HCT116 (cell line): ENCODE results near the gene SUFU. TPM values are rescaled to one million over a fixed set of nuclear protein-coding genes. Genes with fewer than 3 reads are reported as not detected.

ENCODE experiments used
- ATAC-seq: fragments of 200-7000 bp; cut with Tn5 transposase; 2 replicates; pipeline ENCODE4 v1.9.1; 2020; ENCODE audit warnings: mild to moderate bottlenecking, moderate library complexity
- BruUV-seq: library from RNA; stranded (reverse); fragments of 400-500 nt; replicated peaks from 2 replicates; lab custom pipeline; 2021; lab: Mats Ljungman, UMichigan
- CTCF ChIA-PET: fragments of 300-600 bp; sonication (Branson Sonifier 250); formaldehyde crosslinking; loops from one replicate; lab custom pipeline; 2021; ENCODE audit warnings: antibody characterized with exemption; lab: Charles Lee
- POLR2A ChIA-PET: fragments of 300-600, 350-600 bp; sonication (Branson Sonifier 250); formaldehyde crosslinking; loops from one replicate; lab custom pipeline; 2021; ENCODE audit warnings: antibody characterized with exemption; lab: Charles Lee
- RAD21 ChIA-PET, 2 experiments: fragments of 300-600 bp; sonication (Branson Sonifier 250); formaldehyde crosslinking; loops; one replicate each; lab custom pipeline; 2023; ENCODE audit warnings: low total read pairs in 2 of 2; ENCODE audit not compliant: uncharacterized antibody in 2 of 2, unreplicated experiment in 2 of 2, low non-redundant PET in 1 of 2; lab: Charles Lee
- DNase-seq: peaks from one replicate; pipeline ENCODE4 v3.0.0-alpha.2; 2010; ENCODE audit warnings: low read depth, low spot score
- H2AFZ ChIP-seq: fragments of 200-600 bp; shearing (Covaris generic), sonication (generic); 2 replicates; pipeline ENCODE4 v1.6.1; 2017; ENCODE audit warnings: low read depth, mixed run types, mixed read lengths, antibody characterized with exemption, low read length; ENCODE audit not compliant: poor library complexity, severe bottlenecking
- H3K27ac ChIP-seq: 2 replicates; pipeline ENCODE4 v1.5.1; 2012; ENCODE audit warnings: low read depth, low read length
- H3K27me3 ChIP-seq: fragments of 200-600 bp; sonication (generic); 2 replicates; pipeline ENCODE4 v1.6.1; 2016; ENCODE audit warnings: mixed run types, low read length, mixed read lengths; ENCODE audit not compliant: insufficient read depth
- H3K36me3 ChIP-seq, 2 experiments: fragments of 200-500 bp in 1 of 2; fragments of 200-600 bp in 1 of 2; sonication (Bioruptor generic) in 1 of 2; sonication (generic) in 1 of 2; 2 replicates each; pipeline versions ENCODE4 v1.5.1 to v1.6.1; 2014 to 2016; ENCODE audit warnings: low read length in 2 of 2, inconsistent platforms in 1 of 2, mixed read lengths in 1 of 2, mixed run types in 1 of 2; ENCODE audit not compliant: insufficient read depth in 2 of 2, control insufficient read depth in 1 of 2
- H3K4me1 ChIP-seq, 2 experiments: fragments of 200-600 bp in 1 of 2; sonication (generic) in 1 of 2; 2 replicates each; pipeline versions ENCODE4 v1.5.1 to v1.6.1; 2012 to 2017; ENCODE audit warnings: low read length in 2 of 2, inconsistent platforms in 1 of 2, mild to moderate bottlenecking in 1 of 2, mixed read lengths in 1 of 2, mixed run types in 1 of 2, moderate library complexity in 1 of 2; ENCODE audit not compliant: insufficient read depth in 2 of 2, control insufficient read depth in 1 of 2
- H3K4me2 ChIP-seq: fragments of 200-600 bp; sonication (generic); 2 replicates; pipeline ENCODE4 v1.6.1; 2017; ENCODE audit warnings: mixed run types, low read length, mixed read lengths
- H3K4me3 ChIP-seq, 2 experiments: fragments of 200-600 bp in 1 of 2; sonication (generic) in 1 of 2; replicated peaks in 1 of 2; 2 replicates each; pipeline ENCODE4 v1.5.1; 2011 to 2016; ENCODE audit warnings: low read length in 2 of 2, control low read depth in 1 of 2, low read depth in 1 of 2, mild to moderate bottlenecking in 1 of 2, mixed read lengths in 1 of 2, mixed run types in 1 of 2
- H3K79me2 ChIP-seq: fragments of 200-600 bp; sonication (generic); 2 replicates; pipeline ENCODE4 v1.6.1; 2017; ENCODE audit warnings: mild to moderate bottlenecking, mixed run types, low read length, moderate library complexity, mixed read lengths; ENCODE audit not compliant: insufficient read depth
- H3K9ac ChIP-seq: fragments of 200-600 bp; sonication (generic); 2 replicates; pipeline ENCODE4 v1.6.1; 2016; ENCODE audit warnings: low read length, mixed read lengths
- H3K9me2 ChIP-seq: fragments of 200-600 bp; sonication (generic), shearing (Covaris generic); 2 replicates; pipeline ENCODE4 v1.6.1; 2017; ENCODE audit warnings: mixed run types, mild to moderate bottlenecking, moderate library complexity; ENCODE audit not compliant: insufficient read depth
- H3K9me3 ChIP-seq, 2 experiments: fragments of 200-500 bp in 1 of 2; fragments of 200-600 bp in 1 of 2; sonication (Bioruptor generic) in 1 of 2; sonication (generic) in 1 of 2; 2 replicates each; pipeline ENCODE4 v1.6.1; 2014 to 2017; ENCODE audit warnings: low read length in 2 of 2, mixed read lengths in 2 of 2, inconsistent platforms in 1 of 2, low read depth in 1 of 2, mild to moderate bottlenecking in 1 of 2, mixed run types in 1 of 2, moderate library complexity in 1 of 2; ENCODE audit not compliant: control insufficient read depth in 1 of 2, insufficient read depth in 1 of 2
- H4K20me1 ChIP-seq: fragments of 200-600 bp; sonication (generic), shearing (Covaris generic); 2 replicates; pipeline ENCODE4 v1.6.1; 2017; ENCODE audit warnings: mixed run types, mild to moderate bottlenecking, moderate library complexity; ENCODE audit not compliant: insufficient read depth
- CBX3 ChIP-seq: IDR thresholded peaks from 2 replicates; pipeline ENCODE4 v1.6.1; 2012; ENCODE audit warnings: low read depth
- EZH2phosphoT487 ChIP-seq: fragments of 200-600 bp; IDR thresholded peaks from 2 replicates; pipeline ENCODE4 v1.6.1; 2018; ENCODE audit warnings: antibody characterized with exemption, borderline replicate concordance
- RAD21 ChIP-seq: IDR thresholded peaks from 2 replicates; pipeline ENCODE4 v1.6.1; 2012; ENCODE audit warnings: low read depth, mild to moderate bottlenecking
- REST ChIP-seq: IDR thresholded peaks from 2 replicates; pipeline ENCODE4 v1.6.1; 2012; ENCODE audit warnings: low read depth
- SIN3A ChIP-seq: IDR thresholded peaks from 2 replicates; pipeline ENCODE4 v1.6.1; 2012; ENCODE audit warnings: low read depth
- SP1 ChIP-seq: IDR thresholded peaks from 2 replicates; pipeline ENCODE4 v1.6.1; 2012; ENCODE audit warnings: low read depth
- YY1 ChIP-seq: IDR thresholded peaks from 2 replicates; pipeline ENCODE4 v1.6.1; 2011; ENCODE audit warnings: low read length, low read depth, moderate library complexity, mild to moderate bottlenecking; ENCODE audit not compliant: insufficient replicate concordance; ENCODE audit errors: extremely low read depth
- ZFX ChIP-seq: fragments of 450-650 bp; IDR thresholded peaks from 2 replicates; pipeline ENCODE4 v1.6.1; 2017
- ZNF274 ChIP-seq: fragments of 200-500 bp; sonication (Bioruptor generic); IDR thresholded peaks from 2 replicates; pipeline ENCODE4 v1.6.1; 2014; ENCODE audit warnings: mild to moderate bottlenecking, low read depth, low read length, inconsistent platforms
- intact Hi-C: fragments of 100-400 bp; cut with micrococcal nuclease; formaldehyde crosslinking; loops from 2 replicates; pipeline ENCODE4 v1.10.0; 2022
- total RNA-seq: library from RNA; stranded (reverse); gene quantifications from one replicate; pipeline ENCODE4 v1.2.1, GENCODE V29; 2021; ENCODE audit not compliant: unreplicated experiment
- TF ChIP-seq, protein P1 (sequence below): IDR thresholded peaks from 2 replicates; pipeline ENCODE4 v1.6.1; 2011; ENCODE audit warnings: mild to moderate bottlenecking, low read length, moderate library complexity; ENCODE audit not compliant: insufficient replicate concordance; ENCODE audit errors: extremely low read depth
- TF ChIP-seq, protein P2 (sequence below), 3 experiments: fragments of 200-600 bp in 1 of 3; sonication (generic) in 1 of 3; IDR thresholded peaks in 2 of 3; conservative IDR thresholded peaks in 1 of 3; 2 replicates each; pipeline ENCODE4 v1.5.1; 2012 to 2017; ENCODE audit warnings: low read depth in 2 of 3, low read length in 2 of 3, antibody characterized with exemption in 1 of 3, borderline replicate concordance in 1 of 3, control low read depth in 1 of 3, mild to moderate bottlenecking in 1 of 3, mixed read lengths in 1 of 3, mixed run types in 1 of 3, moderate library complexity in 1 of 3; ENCODE audit not compliant: insufficient read depth in 1 of 3

SUFU gene
- total RNA-seq, 1 experiment from 2014 or later, result 18.8 TPM

DNA sequence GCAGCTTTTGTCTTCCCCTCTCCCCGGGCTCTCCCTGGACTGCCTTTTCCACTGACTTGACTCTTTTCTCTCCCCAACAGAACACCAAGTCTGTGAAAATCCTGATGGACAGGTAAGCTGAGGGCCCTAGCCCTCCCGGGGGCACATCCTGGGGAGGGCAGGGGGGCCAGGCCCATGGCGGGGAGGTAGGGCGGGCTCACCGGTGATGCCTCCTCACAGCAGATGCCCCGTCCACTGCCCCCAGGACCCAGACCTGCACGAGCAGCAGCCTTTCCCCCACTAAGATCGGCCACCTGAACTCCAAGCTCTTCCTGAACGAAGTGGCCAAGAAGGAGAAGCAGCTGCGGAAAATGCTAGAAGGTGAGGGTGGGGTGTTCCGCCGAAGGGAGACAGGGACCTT lies 152.3 kb downstream of the SUFU start:
- RAD21 ChIA-PET, result no interaction called here
- no peak overlapping the region for H3K4me3 ChIP-seq
- peaks cover 33% of the 10 kb centered on the region for H3K79me2 ChIP-seq

More for the DNA sequence above, 152.3 kb downstream of the SUFU start:
- no peak overlapping the region for H2AFZ ChIP-seq
- no peaks in the 10 kb centered on the region for H3K9me2 ChIP-seq
- H3K9me3 ChIP-seq, result no peaks in the 10 kb centered on the region
- ChIA-PET CTCF (interaction anchor here (1.0 kb wide), 1 partner anchor 14 kb away, joined by 3 read pairs; no protein-coding TSS in a partner anchor), POLR2A (interaction anchor here (1.0 kb wide), 1 partner anchor 14 kb away, joined by 3 read pairs; no protein-coding TSS in a partner anchor)
- TF ChIP-seq, protein P1, sequence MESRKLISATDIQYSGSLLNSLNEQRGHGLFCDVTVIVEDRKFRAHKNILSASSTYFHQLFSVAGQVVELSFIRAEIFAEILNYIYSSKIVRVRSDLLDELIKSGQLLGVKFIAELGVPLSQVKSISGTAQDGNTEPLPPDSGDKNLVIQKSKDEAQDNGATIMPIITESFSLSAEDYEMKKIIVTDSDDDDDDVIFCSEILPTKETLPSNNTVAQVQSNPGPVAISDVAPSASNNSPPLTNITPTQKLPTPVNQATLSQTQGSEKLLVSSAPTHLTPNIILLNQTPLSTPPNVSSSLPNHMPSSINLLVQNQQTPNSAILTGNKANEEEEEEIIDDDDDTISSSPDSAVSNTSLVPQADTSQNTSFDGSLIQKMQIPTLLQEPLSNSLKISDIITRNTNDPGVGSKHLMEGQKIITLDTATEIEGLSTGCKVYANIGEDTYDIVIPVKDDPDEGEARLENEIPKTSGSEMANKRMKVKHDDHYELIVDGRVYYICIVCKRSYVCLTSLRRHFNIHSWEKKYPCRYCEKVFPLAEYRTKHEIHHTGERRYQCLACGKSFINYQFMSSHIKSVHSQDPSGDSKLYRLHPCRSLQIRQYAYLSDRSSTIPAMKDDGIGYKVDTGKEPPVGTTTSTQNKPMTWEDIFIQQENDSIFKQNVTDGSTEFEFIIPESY, result no peak
- TF ChIP-seq SP1 (no peak), ZFX (no peak), REST (no peak), SIN3A (no peak), YY1 (no peak), ZNF274 (no peak), EZH2phosphoT487 (no peak), CBX3 (no peak), RAD21 (no peak)
- TF ChIP-seq, protein P2, sequence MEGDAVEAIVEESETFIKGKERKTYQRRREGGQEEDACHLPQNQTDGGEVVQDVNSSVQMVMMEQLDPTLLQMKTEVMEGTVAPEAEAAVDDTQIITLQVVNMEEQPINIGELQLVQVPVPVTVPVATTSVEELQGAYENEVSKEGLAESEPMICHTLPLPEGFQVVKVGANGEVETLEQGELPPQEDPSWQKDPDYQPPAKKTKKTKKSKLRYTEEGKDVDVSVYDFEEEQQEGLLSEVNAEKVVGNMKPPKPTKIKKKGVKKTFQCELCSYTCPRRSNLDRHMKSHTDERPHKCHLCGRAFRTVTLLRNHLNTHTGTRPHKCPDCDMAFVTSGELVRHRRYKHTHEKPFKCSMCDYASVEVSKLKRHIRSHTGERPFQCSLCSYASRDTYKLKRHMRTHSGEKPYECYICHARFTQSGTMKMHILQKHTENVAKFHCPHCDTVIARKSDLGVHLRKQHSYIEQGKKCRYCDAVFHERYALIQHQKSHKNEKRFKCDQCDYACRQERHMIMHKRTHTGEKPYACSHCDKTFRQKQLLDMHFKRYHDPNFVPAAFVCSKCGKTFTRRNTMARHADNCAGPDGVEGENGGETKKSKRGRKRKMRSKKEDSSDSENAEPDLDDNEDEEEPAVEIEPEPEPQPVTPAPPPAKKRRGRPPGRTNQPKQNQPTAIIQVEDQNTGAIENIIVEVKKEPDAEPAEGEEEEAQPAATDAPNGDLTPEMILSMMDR (IDR thresholded peaks at IDR 0.05 in 2 of 3, conservative IDR thresholded peaks at IDR 0.05 in 1 of 3; ENCODE audit: borderline replicate concordance in 1 of 3, insufficient read depth in 1 of 3, low read depth in 2 of 3, low read length in 2 of 3), result no peak
- ATAC-seq, result no peak
- H3K36me3 ChIP-seq, result peaks cover 9 to 27% of the 10 kb centered on the region in 2 experiments; a peak in 3 of 4 replicates
- H3K27me3 ChIP-seq, result no peaks in the 10 kb centered on the region
- H3K4me2 ChIP-seq, result no peak overlapping the region
- H3K27ac ChIP-seq, result no peak overlapping the region
- no peaks in the 10 kb centered on the region for H4K20me1 ChIP-seq
- DNase-seq, result no peak
- no TSS peak for BruUV-seq
- peaks cover 0 to 5% of the 10 kb centered on the region in 2 experiments; a peak in 1 of 4 replicates for H3K4me1 ChIP-seq
- intact Hi-C loops, result no loop called here
- no peak overlapping the region for H3K9ac ChIP-seq
